ENCODE measurements around the gene SORCS3.
"Not testable (repeated sequence)": the region's sequence is repeated elsewhere in the genome, so short reads cannot be mapped to it uniquely, and the experiment has no call there.

SORCS3 gene

DNA sequence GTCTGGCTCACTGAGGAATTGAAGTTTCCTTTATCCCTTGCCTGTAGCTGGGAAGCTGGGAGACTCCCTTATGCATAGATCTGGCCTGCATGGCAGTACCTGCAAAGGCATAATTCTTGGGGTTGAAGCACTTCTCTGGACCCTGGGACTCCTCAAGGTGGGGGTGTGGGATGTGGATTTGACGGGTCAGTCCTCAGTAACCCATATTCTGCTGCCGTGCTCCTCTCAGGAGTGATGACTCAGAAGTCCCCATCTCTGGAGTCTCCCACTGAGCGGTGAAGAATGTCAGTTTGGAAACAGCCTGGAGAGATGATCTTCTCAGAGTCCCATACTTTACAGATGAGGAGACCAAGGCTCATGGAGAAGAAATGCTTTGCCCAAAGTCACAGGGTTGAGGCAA lies 49.0 kb downstream of the SORCS3 start:
- DNase-seq (ENCODE audit: low spot score): no peak

DNA sequence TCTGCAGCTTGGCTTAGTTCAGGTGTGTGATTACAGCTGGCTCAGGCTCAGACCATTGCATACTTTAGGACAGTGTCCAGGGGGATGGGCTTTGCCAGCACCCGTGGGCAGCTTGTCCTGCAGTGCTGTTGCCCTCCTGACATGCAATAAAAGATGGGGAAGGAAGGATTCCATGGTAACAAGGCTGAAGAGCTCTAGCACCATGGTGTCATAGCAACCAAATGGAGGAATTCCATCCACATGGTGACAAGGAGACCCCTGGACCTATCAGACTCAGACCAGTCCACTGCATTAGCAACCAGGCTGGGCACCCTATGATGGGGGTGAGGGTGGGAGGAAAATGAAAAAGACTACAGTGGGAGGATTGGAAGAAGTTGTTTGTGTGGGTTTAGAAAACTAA lies 49.9 kb downstream of the SORCS3 start:
- no peak for DNase-seq (ENCODE audit: low spot score)

DNA sequence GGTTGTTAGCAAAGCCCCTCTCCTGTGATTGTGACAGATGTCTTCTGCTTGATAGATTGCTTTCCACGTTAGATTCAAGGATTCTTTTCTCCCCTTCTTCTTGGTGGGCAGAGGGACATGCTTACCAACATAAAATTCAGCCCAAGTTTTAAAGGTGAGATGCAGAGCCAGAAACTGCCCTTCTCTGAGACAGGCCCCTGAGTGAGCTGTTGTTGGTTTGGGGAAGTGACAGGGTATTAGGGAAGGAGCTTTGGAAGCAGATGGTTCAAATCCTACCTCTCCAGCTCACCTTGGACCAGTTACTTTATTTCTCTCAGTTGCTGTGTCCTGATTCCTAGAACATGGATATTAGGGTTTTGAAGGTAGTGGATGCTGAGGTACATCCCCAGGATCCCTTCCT lies 53.0 kb downstream of the SORCS3 start:
- DNase-seq (ENCODE audit: low spot score): no peak

DNA sequence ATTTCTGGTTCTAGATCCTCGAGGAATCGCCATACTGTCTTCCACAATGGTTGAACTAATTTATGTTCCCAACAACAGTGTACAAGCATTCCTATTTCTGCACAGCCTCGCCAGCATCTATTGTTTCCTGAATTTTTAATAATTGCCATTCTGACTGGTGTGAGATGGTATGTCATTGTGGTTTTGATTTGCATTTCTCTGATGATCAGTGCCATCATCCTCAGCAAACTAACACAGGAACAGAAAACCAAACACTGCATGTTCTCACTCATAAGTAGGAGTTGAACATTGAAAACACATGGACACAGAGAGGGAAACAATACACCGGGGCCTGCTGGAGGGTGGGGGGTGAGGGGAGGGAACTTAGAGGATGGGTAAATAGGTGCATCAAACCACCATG lies 62.2 kb downstream of the SORCS3 start:
- DNase-seq (ENCODE audit: low spot score): not testable (repeated sequence)

DNA sequence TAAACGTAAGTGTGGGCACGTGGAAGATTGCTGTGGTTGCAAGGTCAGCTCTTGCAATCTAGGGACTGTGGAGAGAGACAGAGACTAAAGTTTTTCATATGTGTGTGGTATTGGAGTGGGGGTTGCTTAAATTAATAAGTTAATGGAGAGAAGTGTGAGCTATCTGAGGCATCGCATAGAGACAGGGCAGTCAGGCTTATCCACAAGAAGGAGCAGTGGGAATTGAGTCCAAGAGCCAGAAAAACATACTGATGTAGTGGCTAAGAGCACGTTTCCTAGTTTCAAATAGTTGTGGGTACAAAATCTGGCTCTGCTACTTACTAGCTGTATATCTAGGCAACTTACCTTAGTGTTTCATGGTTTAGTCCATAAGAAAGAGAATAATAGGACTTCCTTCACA lies 65.8 kb downstream of the SORCS3 start:
- DNase-seq (ENCODE audit: low spot score): no peak

DNA sequence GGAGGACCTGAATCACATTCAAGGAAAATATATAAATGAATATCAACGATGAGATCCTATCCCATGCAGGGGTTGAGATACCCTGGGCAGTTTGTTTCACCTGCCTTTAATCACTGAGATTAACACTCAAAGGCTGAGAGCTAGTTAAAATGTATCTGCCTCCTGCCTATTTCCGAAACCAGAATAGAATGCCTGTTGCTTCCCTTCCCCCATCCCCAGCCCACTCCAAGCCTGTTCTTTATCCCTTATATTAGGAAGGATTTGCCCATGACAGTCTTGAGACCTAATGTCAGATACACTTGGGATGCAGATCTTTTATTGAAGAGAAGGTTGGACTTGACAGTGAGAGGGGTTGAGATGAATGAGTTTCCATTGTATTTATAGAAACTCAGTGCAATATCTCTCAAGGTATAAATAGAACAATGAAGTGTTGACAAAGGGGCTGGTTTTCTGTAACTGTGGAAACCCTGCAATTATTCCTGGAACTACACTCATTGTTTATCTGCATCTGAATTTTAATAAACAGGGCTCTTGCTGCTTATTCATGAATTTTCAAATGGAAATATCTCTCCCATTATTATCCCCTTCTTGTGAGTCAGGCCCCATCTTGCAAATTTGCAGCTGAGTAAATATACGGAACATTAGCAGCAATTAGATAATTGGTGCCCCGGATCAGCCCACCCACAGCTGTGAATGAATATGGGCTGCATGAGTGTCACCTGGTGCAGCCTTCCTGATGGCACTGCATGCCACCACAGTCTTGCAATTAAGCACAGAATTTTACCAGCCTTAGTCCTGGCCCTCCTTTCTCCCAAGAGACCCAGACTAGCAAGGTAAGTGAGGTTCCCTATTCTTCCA lies 66.7 kb downstream of the SORCS3 start:
- no peak for DNase-seq (ENCODE audit: low spot score)

DNA sequence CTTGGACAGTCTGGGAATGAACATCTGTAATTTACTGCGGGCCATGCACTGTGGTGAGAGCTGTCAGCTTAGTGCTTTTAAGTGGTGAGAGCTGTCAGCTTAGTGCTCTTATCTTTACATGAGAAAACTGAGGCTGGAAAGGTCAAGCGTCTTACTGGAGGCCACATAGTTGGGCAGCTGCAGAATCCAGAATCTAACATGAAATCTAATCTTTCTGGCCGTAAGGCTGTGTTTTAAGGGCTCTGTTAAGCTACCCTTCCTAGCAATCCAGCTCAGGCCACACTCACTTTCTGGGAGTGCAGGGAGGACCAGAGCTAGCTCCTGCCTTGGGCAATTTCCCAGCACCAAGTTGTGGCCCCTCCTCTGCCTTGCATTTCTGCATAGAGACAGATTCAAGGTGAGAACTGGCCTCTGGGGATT lies 70.2 kb downstream of the SORCS3 start:
- DNase-seq (ENCODE audit: low spot score): no peak

DNA sequence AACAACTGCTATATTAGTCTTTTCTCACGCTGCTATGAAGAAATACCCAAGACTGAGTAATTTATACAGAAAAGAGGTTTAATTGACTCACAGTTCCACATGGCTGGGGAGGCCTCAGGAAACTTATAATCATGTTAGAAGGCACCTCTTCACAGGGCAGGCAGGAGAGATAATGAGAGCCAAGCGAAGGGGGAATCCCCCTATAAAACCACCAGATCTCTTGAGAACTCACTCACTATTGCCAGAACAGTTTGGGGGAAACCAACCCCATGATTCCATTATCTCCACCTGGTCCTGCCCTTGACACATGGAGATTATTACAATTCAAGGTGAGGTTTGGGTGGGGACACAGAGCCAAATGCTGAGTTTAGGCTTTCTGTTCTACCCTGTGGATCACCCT lies 89.5 kb downstream of the SORCS3 start:
- DNase-seq (ENCODE audit: low spot score): not testable (repeated sequence)

DNA sequence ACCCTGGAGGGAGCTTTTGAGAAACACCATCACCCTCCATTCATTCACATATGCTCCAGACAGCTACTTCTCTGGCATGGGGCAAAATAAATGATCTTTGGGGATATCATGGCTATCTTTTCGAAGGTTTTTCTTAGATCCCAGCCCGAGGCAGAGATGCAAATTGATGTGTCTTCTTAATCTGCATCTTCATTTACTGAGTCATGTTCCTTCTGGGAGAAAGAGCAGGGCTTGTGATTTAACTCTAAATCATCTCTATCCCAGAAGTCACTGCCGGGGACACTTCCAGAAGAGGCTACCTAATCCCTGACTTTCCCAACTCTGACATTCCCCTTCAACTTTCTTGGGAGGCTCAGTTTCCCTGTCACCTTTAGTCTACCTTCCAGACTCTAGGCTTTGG lies 90.1 kb downstream of the SORCS3 start:
- DNase-seq (ENCODE audit: low spot score): no peak

DNA sequence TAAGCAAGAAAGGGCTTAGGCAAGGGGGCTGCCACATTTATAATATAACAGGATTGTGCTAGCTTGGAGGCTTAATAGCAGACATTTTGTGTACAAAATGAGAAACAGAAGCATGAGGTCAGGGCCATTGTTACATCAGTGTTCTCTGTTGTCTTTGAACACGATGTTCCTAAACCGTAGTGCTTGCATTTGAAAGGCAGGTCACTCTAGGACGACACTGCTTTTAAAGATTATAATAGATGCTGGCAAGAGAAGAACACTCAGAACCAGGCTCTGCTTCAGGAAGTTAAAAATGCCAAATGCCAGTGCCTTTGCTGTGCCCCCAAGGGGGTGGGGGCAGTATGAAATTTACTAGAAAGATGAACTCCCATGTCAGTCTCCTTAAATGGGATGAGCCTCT lies 91.1 kb downstream of the SORCS3 start:
- DNase-seq (ENCODE audit: low spot score): no peak

DNA sequence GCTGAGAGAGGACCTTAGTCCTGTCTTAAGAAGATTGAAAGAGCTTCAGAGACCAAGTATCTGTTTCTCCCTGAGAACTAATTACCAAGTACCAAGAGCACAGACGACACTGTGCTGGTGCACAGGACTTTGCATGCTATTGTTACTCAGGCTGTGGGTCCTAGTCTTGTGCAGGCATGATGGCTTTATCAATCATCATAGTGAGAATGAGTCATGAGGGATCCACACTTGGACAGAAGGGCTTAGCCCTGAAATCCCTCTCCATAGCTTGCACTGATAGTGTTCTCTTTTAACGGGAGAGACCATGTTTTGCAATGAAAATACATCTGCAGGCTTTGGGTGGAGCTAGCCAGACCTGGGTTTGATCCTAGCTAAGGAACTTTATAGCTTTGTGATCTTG lies 93.3 kb downstream of the SORCS3 start:
- no peak for DNase-seq (ENCODE audit: low spot score)

DNA sequence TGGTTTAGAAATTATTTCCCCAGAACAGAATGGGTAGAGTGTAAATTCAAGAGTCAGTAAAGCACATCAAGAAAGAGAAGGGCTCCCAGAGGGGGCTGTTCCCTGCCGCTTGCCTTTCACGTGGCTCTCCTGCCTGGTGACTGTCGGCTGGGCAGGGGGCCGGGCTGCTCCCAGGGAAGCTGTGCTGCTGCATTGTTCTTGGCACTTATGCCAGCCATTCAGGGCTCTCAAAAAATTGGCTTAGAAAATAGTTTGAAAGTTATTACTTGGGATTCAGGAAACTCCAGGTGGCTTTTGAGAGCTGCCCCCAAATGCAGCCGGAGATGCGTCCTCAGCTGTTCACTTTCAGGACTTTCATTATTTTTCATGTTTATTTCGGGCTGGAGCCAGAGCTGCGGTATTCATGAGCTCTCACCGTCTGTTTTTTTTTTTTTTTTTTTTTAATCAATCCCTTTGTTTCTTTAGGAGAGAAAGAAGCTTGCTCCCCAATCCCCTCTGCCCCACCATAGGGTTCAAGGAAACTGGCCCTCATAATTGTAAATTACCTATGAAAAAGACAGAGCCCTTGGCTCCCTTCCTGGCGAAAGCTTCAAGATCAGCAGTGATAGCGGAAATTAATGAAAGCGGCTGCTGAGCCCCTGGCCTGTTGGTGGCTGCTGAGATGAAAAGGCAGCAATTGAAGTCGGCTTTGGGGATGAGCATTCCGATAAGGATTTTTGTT lies 94.1 kb downstream of the SORCS3 start:
- no peak for DNase-seq (ENCODE audit: low spot score)

DNA sequence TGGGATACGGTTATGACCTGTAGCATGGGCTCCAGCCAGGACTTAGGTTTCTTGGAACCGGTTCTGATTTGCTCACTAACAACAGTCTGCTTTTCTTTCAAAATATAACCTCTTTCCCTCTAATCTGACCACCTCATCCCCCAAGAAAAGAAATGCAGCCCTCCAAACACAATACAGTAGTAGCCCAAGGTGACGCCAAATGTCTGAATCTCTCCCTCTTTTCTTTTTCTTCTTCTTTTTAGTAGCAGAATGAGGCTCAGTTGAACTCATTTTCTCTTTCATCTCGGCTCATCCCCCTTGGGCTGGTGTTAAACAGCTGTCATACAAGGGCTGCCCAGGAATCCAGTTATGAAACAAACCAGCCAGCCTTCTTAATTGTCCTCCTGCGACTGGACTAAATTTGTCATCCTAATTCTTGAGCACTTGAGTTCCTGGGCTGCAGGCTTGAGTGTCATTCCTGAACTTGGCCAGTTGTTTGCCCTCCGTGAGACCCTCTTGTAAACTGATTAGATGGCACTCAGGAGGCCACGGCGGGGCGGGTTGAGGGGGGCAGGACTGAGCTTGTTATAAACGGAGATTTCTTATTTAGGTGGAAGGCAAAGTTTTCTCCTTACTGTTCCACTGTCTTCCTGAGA lies 94.8 kb downstream of the SORCS3 start:
- no peak for DNase-seq (ENCODE audit: low spot score)

DNA sequence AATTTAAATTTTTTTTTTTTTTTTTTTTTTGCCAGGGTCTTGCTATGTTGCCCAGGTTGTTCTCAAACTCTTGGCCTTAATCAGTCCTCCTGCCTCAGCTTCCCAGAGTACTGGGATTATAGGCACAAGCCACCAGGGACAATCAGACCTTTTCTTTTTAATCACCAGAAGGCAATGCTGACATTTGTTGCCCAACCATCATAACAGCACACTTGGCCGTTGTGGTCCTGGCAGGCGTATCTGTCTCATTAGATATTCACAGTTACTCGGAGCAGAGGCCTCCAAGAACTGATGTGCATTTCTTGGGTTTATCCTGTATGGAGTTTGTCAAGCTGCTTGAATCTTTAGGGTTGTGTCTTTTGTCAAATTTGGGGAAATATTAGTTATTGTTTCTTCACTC lies 100.0 kb downstream of the SORCS3 start:
- DNase-seq (ENCODE audit: low spot score): no peak

DNA sequence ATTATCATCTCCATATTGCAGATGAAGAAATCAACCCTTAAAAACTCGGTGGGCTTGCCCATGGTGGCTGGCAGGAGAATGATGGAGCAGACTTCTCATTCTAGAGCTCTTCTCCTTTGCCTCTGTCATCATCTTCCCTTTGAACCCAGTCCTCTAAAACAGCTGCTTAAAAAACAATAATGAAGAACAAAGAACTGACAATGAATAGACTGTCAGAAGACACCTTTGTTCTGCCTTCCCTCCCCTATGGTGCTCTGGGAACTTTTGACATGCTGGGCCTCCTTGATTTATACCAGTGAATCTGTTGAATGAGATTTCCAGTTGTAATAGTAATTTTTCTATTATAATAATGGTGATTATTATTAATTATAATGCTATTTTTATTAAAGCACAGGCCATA lies 103.0 kb downstream of the SORCS3 start:
- no peak for DNase-seq (ENCODE audit: low spot score)

DNA sequence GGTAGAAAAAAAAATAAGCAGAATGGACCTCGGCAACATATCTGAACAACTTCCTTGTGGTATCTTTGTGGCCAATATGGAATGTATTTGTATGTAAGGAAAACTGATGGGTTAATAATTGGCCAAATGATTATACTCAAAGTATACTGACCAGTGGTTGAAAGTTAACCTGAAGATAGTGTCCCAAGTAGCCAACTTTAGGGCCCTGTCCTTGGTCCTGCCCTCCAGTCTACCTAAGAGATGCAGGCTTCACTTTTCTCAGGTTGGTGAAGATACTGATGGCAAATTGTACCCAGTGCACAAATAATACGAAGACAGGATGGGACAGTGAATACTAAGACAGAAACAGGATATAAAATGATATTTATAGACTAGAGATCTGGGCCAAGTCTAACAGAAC lies 109.2 kb downstream of the SORCS3 start:
- no peak for DNase-seq (ENCODE audit: low spot score)

DNA sequence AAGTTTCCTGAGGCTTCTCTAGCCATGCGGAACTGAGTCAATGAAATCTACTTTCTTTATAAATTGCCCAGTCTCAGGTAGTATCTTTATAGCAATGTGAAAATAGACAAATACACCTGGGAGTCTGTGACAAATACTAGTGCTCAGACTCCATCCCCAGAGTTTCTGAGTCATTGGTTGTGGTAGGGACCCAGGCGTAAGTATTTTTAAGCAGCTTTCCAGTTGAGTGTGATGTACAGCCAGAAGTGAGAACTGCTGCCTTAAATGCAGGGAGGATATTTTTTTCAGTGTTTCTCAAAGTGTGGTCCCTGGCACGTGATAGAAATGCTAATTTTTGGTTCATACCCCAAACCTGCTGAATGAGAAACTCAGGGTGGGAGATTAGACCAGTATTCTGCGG lies 121.7 kb downstream of the SORCS3 start:
- DNase-seq (ENCODE audit: low spot score): no peak

DNA sequence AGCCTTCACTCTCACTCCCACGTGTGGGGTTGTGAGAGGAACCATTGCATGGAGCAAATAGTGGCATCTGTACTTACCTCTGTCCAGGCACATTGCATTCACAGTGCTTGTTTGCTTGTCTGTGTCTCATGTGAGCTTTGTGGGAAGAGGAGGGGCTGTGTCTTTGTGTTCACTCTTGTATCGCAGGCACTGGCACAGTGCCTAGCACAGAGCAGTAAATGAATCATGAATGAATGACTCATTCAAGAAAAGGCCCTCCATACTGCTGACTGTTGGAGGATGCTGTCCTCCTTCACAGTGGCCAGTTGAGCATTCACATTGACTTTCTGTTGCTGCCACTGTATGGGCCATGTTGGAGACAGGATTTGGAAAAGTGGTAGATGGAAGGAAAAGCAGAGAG lies 125.3 kb downstream of the SORCS3 start:
- DNase-seq (ENCODE audit: low spot score): peak; percentile 6

DNA sequence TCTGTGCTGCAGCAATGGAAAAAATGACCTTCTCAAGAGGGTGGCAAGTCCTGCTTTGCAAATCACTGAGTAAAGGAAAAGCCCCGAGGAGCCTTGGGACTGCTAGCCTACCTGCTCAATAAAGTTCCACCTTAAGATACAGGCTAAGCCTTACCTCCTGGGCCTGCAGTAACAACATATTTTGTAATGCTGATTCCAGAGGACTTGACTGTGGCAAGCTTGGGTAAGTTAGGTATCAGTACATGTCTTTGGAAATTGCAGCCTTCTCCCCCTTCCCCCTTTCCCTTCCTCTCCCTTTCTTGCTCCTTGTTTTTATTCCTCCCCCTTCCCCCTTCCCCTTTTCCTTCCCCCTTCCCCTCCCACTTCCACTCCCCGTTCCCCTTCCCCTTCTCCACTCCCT lies 126.2 kb downstream of the SORCS3 start:
- DNase-seq (ENCODE audit: low spot score): no peak

DNA sequence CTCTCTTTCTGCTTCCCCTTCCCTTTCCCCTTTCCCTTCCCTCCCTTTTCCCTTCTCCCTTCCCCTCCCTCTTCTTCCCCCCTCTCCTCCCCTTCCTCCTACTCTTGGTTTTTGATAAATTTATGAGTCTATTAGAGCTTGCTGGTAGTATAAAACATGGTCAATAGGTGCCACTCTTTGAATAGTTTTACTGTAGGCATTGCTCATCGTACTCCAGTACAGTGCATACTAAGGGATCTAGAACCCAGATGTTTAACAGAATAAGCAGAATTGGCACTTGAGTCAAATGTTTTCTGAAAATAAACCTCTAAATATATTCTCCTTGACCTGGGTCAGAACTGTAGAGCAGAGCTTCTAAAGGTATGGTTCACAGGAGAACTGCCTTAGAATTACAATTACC lies 126.7 kb downstream of the SORCS3 start:
- DNase-seq (ENCODE audit: low spot score): peak; percentile 6

DNA sequence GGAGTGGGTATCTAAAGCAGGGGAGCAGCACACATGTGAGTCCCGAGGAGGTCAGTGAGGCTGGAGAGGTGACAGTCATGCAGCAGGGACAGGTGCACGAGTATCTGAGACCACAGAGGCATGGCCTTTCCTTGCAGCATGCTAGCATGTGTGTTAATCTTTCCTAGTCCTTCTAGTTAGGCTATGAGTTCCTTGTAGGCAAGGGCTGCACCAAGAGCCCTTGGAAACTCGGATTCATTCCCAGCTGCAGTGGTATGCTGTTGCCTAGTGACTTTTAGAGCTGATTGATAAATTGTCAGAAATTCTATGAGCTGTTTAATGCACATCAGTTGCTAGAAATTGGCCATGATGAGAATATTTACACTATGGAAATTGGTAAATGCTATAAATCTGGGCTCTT lies 132.0 kb downstream of the SORCS3 start:
- no peak for DNase-seq (ENCODE audit: low spot score)

DNA sequence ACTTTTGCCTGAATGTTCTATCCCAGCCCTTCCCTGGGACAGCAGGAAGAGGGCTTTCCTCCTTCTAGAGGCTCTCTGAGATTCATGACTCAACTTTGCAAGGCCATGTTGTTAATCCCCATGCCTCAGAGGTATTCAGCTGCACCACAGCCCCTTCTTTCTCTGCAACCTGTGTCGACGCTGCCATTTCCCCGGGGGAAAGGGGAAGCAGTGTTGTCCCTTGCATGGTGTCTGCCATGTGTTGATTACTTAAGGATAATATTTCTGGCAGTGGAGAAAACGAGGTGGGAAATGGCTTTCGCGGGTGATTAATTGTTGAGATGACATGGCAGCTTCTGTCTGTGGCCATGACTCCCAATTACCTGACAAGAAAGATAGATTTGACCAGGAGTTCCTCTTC lies 133.1 kb downstream of the SORCS3 start:
- DNase-seq (ENCODE audit: low spot score): no peak
